OCI-LY1 (cell line): ENCODE measurements around the gene NEURL2.

Source experiments
- EZH2 ChIP-seq: fragments of 200-600 bp; sonication (generic), shearing (Covaris generic); IDR thresholded peaks from 2 replicates; pipeline ENCODE4 v1.8.0; 2017; ENCODE audit warnings: borderline replicate concordance, mixed run types, mild to moderate bottlenecking, antibody characterized with exemption, low read length, moderate library complexity, mixed read lengths
- TF ChIP-seq, protein P1 (sequence below): fragments of 200-600 bp; sonication (generic), shearing (Covaris generic); IDR thresholded peaks from 2 replicates; pipeline ENCODE4 v1.5.1; 2017; ENCODE audit warnings: mild to moderate bottlenecking, antibody characterized with exemption, low read length, moderate library complexity, mixed read lengths

GRCh38 chr20:45873409-45874103, 17.5 kb downstream of the NEURL2 start:
- TF ChIP-seq, protein P1, sequence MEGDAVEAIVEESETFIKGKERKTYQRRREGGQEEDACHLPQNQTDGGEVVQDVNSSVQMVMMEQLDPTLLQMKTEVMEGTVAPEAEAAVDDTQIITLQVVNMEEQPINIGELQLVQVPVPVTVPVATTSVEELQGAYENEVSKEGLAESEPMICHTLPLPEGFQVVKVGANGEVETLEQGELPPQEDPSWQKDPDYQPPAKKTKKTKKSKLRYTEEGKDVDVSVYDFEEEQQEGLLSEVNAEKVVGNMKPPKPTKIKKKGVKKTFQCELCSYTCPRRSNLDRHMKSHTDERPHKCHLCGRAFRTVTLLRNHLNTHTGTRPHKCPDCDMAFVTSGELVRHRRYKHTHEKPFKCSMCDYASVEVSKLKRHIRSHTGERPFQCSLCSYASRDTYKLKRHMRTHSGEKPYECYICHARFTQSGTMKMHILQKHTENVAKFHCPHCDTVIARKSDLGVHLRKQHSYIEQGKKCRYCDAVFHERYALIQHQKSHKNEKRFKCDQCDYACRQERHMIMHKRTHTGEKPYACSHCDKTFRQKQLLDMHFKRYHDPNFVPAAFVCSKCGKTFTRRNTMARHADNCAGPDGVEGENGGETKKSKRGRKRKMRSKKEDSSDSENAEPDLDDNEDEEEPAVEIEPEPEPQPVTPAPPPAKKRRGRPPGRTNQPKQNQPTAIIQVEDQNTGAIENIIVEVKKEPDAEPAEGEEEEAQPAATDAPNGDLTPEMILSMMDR, result no peak
- no peak for TF ChIP-seq EZH2
